Smooth muscle cell (in vitro differentiated cells): Measurements from ENCODE around the gene TEAD1. TPM values are rescaled to one million over a fixed set of nuclear protein-coding genes. Genes with fewer than 3 reads are reported as not detected.

ENCODE experiments used
- DNase-seq: peaks from one replicate; lab custom pipeline; 2025; ENCODE audit not compliant: unreplicated experiment; lab: John Stamatoyannopoulos, UW
- H2AFZ ChIP-seq: fragments of 200-600 bp; sonication (generic); 2 replicates; pipeline ENCODE4 v1.6.0; 2016; ENCODE audit warnings: antibody characterized with exemption, low read depth, mild to moderate bottlenecking
- H3F3A ChIP-seq: fragments of 200-600 bp; sonication (generic); 2 replicates; pipeline ENCODE4 v1.6.0; 2017; ENCODE audit warnings: antibody characterized with exemption, low read depth
- H3K27ac ChIP-seq: fragments of 200-600 bp; sonication (generic); 2 replicates; pipeline ENCODE4 v1.5.1; 2016; ENCODE audit warnings: low read depth, mild to moderate bottlenecking
- H3K27me3 ChIP-seq: fragments of 200-600 bp; sonication (generic); 2 replicates; pipeline ENCODE4 v1.6.1; 2016; ENCODE audit warnings: low read depth, mild to moderate bottlenecking
- H3K36me3 ChIP-seq: fragments of 200-600 bp; sonication (generic); 2 replicates; pipeline ENCODE4 v1.5.1; 2016; ENCODE audit warnings: low read depth
- H3K4me1 ChIP-seq: fragments of 200-600 bp; sonication (generic); 2 replicates; pipeline ENCODE4 v1.5.1; 2016; ENCODE audit warnings: low read depth
- H3K4me2 ChIP-seq: fragments of 200-600 bp; sonication (generic); 2 replicates; pipeline ENCODE4 v1.6.0; 2016; ENCODE audit warnings: mild to moderate bottlenecking
- H3K4me3 ChIP-seq: fragments of 200-600 bp; sonication (generic); 2 replicates; pipeline ENCODE4 v1.5.1; 2016; ENCODE audit warnings: mild to moderate bottlenecking
- H3K79me2 ChIP-seq: fragments of 200-600 bp; sonication (generic); 2 replicates; pipeline ENCODE4 v1.6.0; 2016; ENCODE audit warnings: low read depth, mild to moderate bottlenecking
- H3K9ac ChIP-seq: fragments of 200-600 bp; sonication (generic); 2 replicates; pipeline ENCODE4 v1.6.0; 2016; ENCODE audit warnings: low read depth
- H3K9me3 ChIP-seq: fragments of 200-600 bp; sonication (generic); replicated peaks from 2 replicates; pipeline ENCODE4 v1.5.1; 2016; ENCODE audit warnings: low read depth
- H4K20me1 ChIP-seq: fragments of 200-600 bp; sonication (generic); 2 replicates; pipeline ENCODE4 v1.6.0; 2016; ENCODE audit warnings: low read depth
- CTCF ChIP-seq: fragments of 200-600 bp; sonication (generic); IDR thresholded peaks from 2 replicates; pipeline ENCODE4 v1.5.1; 2017; ENCODE audit warnings: borderline replicate concordance, mild to moderate bottlenecking, antibody characterized with exemption; ENCODE audit not compliant: insufficient read depth, poor library complexity, severe bottlenecking
- WGBS: methylation state at CpG from one replicate; pipeline ENCODE4 v1.1.7; 2016; ENCODE audit warnings: low lambda C conversion rate; 5-methylcytosine and 5-hydroxymethylcytosine counted together
- polyA plus RNA-seq: library from polyadenylated mRNA; unstranded; fragments of >200 nt; fragmentation: Nextera tagmentation; extraction: Ambion mirVana; gene quantifications from 2 replicates; pipeline ENCODE4 v1.2.1, GENCODE V29; 2016
- total RNA-seq: library from RNA; depleted of rRNA; stranded (reverse); fragments of >200 nt; gene quantifications from 2 replicates; pipeline ENCODE4 v1.2.3, GENCODE V29; 2014

The TEAD1 gene
- total RNA-seq = 181 and 191 TPM in 2 replicates
- polyA plus RNA-seq = 63.0 and 66.9 TPM in 2 replicates

- H3K36me3 ChIP-seq = no peaks in the 10 kb centered on the region
- 1% methylated on average over 76 of the region's 95 CpGs for WGBS
Measured at GRCh38 chr11:12673924-12674570, at the start of gene TEAD1. Gene TEAD1 (plus strand): TSS chr11:12674421.

GRCh38 chr11:12624595-12624994 is 49.6 kb upstream of the TEAD1 start:
- peaks cover 12% of the 10 kb centered on the region for H3K9me3 ChIP-seq
- no peak overlapping the region for H3K4me3 ChIP-seq
- no peak overlapping the region for H2AFZ ChIP-seq
- no peaks in the 10 kb centered on the region for H3K79me2 ChIP-seq
- peaks cover 10% of the 10 kb centered on the region for H3K36me3 ChIP-seq
- no peak overlapping the region for H3K9ac ChIP-seq
- H3K27ac ChIP-seq = no peak overlapping the region
- no peak for TF ChIP-seq CTCF
- no peak for DNase-seq
- WGBS = 97% methylated on average over 4 of the region's 4 CpGs
- H4K20me1 ChIP-seq = no peaks in the 10 kb centered on the region
- peaks cover 4% of the 10 kb centered on the region for H3F3A ChIP-seq
- no peaks in the 10 kb centered on the region for H3K27me3 ChIP-seq
- no peak overlapping the region for H3K4me2 ChIP-seq
- no peaks in the 10 kb centered on the region for H3K4me1 ChIP-seq

More at GRCh38 chr11:12673924-12674570, at the start of gene TEAD1:
- peaks cover 22% of the 10 kb centered on the region for H3K4me1 ChIP-seq
- peak within 1 kb of the TSS; percentile 91 for H2AFZ ChIP-seq
- no peaks in the 10 kb centered on the region for H3K9me3 ChIP-seq
- H3F3A ChIP-seq = peaks cover 17% of the 10 kb centered on the region
- H3K27me3 ChIP-seq = no peaks in the 10 kb centered on the region
- peak within 1 kb of the TSS; percentile 99 for H3K27ac ChIP-seq
- peak within 1 kb of the TSS; percentile 78 for H3K4me3 ChIP-seq
- peaks cover 4% of the 10 kb centered on the region for H4K20me1 ChIP-seq
- peaks cover 52% of the 10 kb centered on the region for H3K79me2 ChIP-seq
- peak within 1 kb of the TSS; percentile 88 for H3K4me2 ChIP-seq
- H3K9ac ChIP-seq = peak within 1 kb of the TSS; percentile 87
- peak; percentile 95 for DNase-seq
- no peak for TF ChIP-seq CTCF

GRCh38 chr11:12625438-12626071 is 48.7 kb upstream of the TEAD1 start:
- Histone ChIP-seq H3F3A (peaks cover 4% of the 10 kb centered on the region), H3K9me3 (peaks cover 12% of the 10 kb centered on the region), H3K4me3 (no peak overlapping the region), H3K4me2 (peak overlapping the region; percentile 11), H3K79me2 (no peaks in the 10 kb centered on the region), H3K27ac (peak overlapping the region; percentile 87), H3K27me3 (no peaks in the 10 kb centered on the region), H4K20me1 (no peaks in the 10 kb centered on the region), H3K4me1 (no peaks in the 10 kb centered on the region), H3K36me3 (peaks cover 10% of the 10 kb centered on the region), H3K9ac (peak overlapping the region; percentile 64), H2AFZ (no peak overlapping the region)
- no peak for TF ChIP-seq CTCF
- no peak for DNase-seq
- 60% methylated on average over 4 of the region's 4 CpGs for WGBS
